ENCODE measurements around the gene TRAPPC12.
A peak's percentile ranks its signal among the peaks of the same experiment; 100 is the strongest.
"Not testable (repeated sequence)": the region's sequence is repeated elsewhere in the genome, so short reads cannot be mapped to it uniquely, and the experiment has no call there.

Gene TRAPPC12

GRCh38 chr2:3451169-3451568 is 71.7 kb downstream of the TRAPPC12 start:
- H4K8ac ChIP-seq (ENCODE audit: low read depth, low read length), result no peak overlapping the region
- no peak overlapping the region for H2BK120ac ChIP-seq (ENCODE audit: low read depth, low read length)
- H2AK5ac ChIP-seq (ENCODE audit: low read depth, low read length), result no peak overlapping the region
- H3K27ac ChIP-seq (replicated peaks; ENCODE audit: low read length), result no peak overlapping the region
- no peak for DNase-seq (ENCODE audit: low spot score)
- H3K9ac ChIP-seq (ENCODE audit: low read depth, low read length, poor library complexity), result no peak overlapping the region
- no CpG with 5 or more reads among the region's 4 CpGs for WGBS, 2 donors (ENCODE audit: extremely low coverage in 2 of 2, insufficient read length in 2 of 2, insufficient replicate concordance in 1 of 2)
- H3K79me1 ChIP-seq (ENCODE audit: low read depth, low read length), result no peaks in the 10 kb centered on the region
- H2BK15ac ChIP-seq (ENCODE audit: low read length), result no peak overlapping the region
- H3K18ac ChIP-seq (ENCODE audit: low read length), result no peak overlapping the region
- H3K27me3 ChIP-seq (ENCODE audit: control insufficient read depth in 3 of 3, insufficient read depth in 3 of 3, low read depth in 1 of 3, low read length in 3 of 3), result no peaks in the 10 kb centered on the region
- H3K4me1 ChIP-seq (ENCODE audit: control insufficient read depth in 2 of 2, insufficient read depth in 1 of 2, low read depth in 1 of 2, low read length in 2 of 2), result peaks cover 0 to 10% of the 10 kb centered on the region in 2 donors
- H3K4me3 ChIP-seq (ENCODE audit: low read length in 2 of 2), result no peak overlapping the region
- no peak overlapping the region for H2AFZ ChIP-seq (ENCODE audit: low read length)
- H3K4me2 ChIP-seq (ENCODE audit: insufficient read depth, low read length, poor library complexity, severe bottlenecking), result no peak overlapping the region
- no peak overlapping the region for H2BK5ac ChIP-seq (ENCODE audit: low read length)
- H3K9me3 ChIP-seq (replicated peaks in 1 of 2; ENCODE audit: control insufficient read depth in 2 of 2, insufficient read depth in 1 of 2, low read depth in 1 of 2, low read length in 2 of 2), result peaks cover 0 to 6% of the 10 kb centered on the region in 2 donors
- H2BK12ac ChIP-seq (ENCODE audit: low read length), result no peak overlapping the region
- no peak overlapping the region for H4K91ac ChIP-seq (ENCODE audit: low read depth, low read length, poor library complexity)
- no peak overlapping the region for H3K23ac ChIP-seq (ENCODE audit: low read depth, low read length, poor library complexity)
- H3K14ac ChIP-seq (ENCODE audit: low read length), result no peak overlapping the region
- peaks cover 12 to 73% of the 10 kb centered on the region in 2 donors for H3K36me3 ChIP-seq (replicated peaks in 1 of 2; ENCODE audit: control insufficient read depth in 2 of 2, insufficient read depth in 2 of 2, low read length in 2 of 2)
- no peak overlapping the region for H3K4ac ChIP-seq (ENCODE audit: low read length)

GRCh38 chr2:3451926-3452671 is 72.6 kb downstream of the TRAPPC12 start:
- Histone ChIP-seq H2BK5ac (ENCODE audit: low read length) (no peak overlapping the region), H3K4ac (ENCODE audit: low read length) (no peak overlapping the region), H3K18ac (ENCODE audit: low read length) (no peak overlapping the region), H2AFZ (ENCODE audit: low read length) (no peak overlapping the region), H3K9me3 (replicated peaks in 1 of 2; ENCODE audit: control insufficient read depth in 2 of 2, insufficient read depth in 1 of 2, low read depth in 1 of 2, low read length in 2 of 2) (peaks cover 0 to 4% of the 10 kb centered on the region in 2 donors), H3K27ac (replicated peaks; ENCODE audit: low read length) (no peak overlapping the region), H2BK120ac (ENCODE audit: low read depth, low read length) (no peak overlapping the region), H2BK15ac (ENCODE audit: low read length) (no peak overlapping the region), H3K27me3 (ENCODE audit: control insufficient read depth in 3 of 3, insufficient read depth in 3 of 3, low read depth in 1 of 3, low read length in 3 of 3) (no peaks in the 10 kb centered on the region), H3K4me2 (ENCODE audit: insufficient read depth, low read length, poor library complexity, severe bottlenecking) (no peak overlapping the region), H3K9ac (ENCODE audit: low read depth, low read length, poor library complexity) (peak overlapping the region; percentile 22), H3K4me3 (ENCODE audit: low read length in 2 of 2) (no peak overlapping the region), H3K36me3 (replicated peaks in 1 of 2; ENCODE audit: control insufficient read depth in 2 of 2, insufficient read depth in 2 of 2, low read length in 2 of 2) (peaks cover 9 to 73% of the 10 kb centered on the region in 2 donors), H3K4me1 (ENCODE audit: control insufficient read depth in 2 of 2, insufficient read depth in 1 of 2, low read depth in 1 of 2, low read length in 2 of 2) (peaks cover 0 to 10% of the 10 kb centered on the region in 2 donors), H4K91ac (ENCODE audit: low read depth, low read length, poor library complexity) (no peak overlapping the region), H2BK12ac (ENCODE audit: low read length) (no peak overlapping the region), H3K79me1 (ENCODE audit: low read depth, low read length) (no peaks in the 10 kb centered on the region), H4K8ac (ENCODE audit: low read depth, low read length) (no peak overlapping the region), H2AK5ac (ENCODE audit: low read depth, low read length) (no peak overlapping the region), H3K14ac (ENCODE audit: low read length) (peak overlapping the region; percentile 39), H3K23ac (ENCODE audit: low read depth, low read length, poor library complexity) (peak overlapping the region; percentile 6)
- no peak for DNase-seq (ENCODE audit: low spot score)
- WGBS, 2 donors (ENCODE audit: extremely low coverage in 2 of 2, insufficient read length in 2 of 2, insufficient replicate concordance in 1 of 2), result no CpG with 5 or more reads among the region's 17 CpGs

GRCh38 chr2:3453190-3453999 is 73.9 kb downstream of the TRAPPC12 start:
- Histone ChIP-seq H3K4me3 (ENCODE audit: low read length in 2 of 2) (peak overlapping the region in 1 of 2 donors; percentile 35), H3K27ac (replicated peaks; ENCODE audit: low read length) (no peak overlapping the region), H2BK15ac (ENCODE audit: low read length) (no peak overlapping the region), H2AFZ (ENCODE audit: low read length) (no peak overlapping the region), H3K4me1 (ENCODE audit: control insufficient read depth in 2 of 2, insufficient read depth in 1 of 2, low read depth in 1 of 2, low read length in 2 of 2) (peaks cover 0 to 10% of the 10 kb centered on the region in 2 donors), H4K91ac (ENCODE audit: low read depth, low read length, poor library complexity) (no peak overlapping the region), H3K18ac (ENCODE audit: low read length) (no peak overlapping the region), H3K9me3 (replicated peaks in 1 of 2; ENCODE audit: control insufficient read depth in 2 of 2, insufficient read depth in 1 of 2, low read depth in 1 of 2, low read length in 2 of 2) (peaks cover 0 to 6% of the 10 kb centered on the region in 2 donors), H3K4me2 (ENCODE audit: insufficient read depth, low read length, poor library complexity, severe bottlenecking) (no peak overlapping the region), H3K79me1 (ENCODE audit: low read depth, low read length) (no peaks in the 10 kb centered on the region), H3K9ac (ENCODE audit: low read depth, low read length, poor library complexity) (no peak overlapping the region), H2BK5ac (ENCODE audit: low read length) (no peak overlapping the region), H3K23ac (ENCODE audit: low read depth, low read length, poor library complexity) (no peak overlapping the region), H3K14ac (ENCODE audit: low read length) (peak overlapping the region; percentile 3), H2BK120ac (ENCODE audit: low read depth, low read length) (no peak overlapping the region), H4K8ac (ENCODE audit: low read depth, low read length) (no peak overlapping the region), H3K4ac (ENCODE audit: low read length) (no peak overlapping the region), H3K36me3 (replicated peaks in 1 of 2; ENCODE audit: control insufficient read depth in 2 of 2, insufficient read depth in 2 of 2, low read length in 2 of 2) (peaks cover 14 to 73% of the 10 kb centered on the region in 2 donors), H3K27me3 (ENCODE audit: control insufficient read depth in 3 of 3, insufficient read depth in 3 of 3, low read depth in 1 of 3, low read length in 3 of 3) (no peaks in the 10 kb centered on the region), H2BK12ac (ENCODE audit: low read length) (no peak overlapping the region), H2AK5ac (ENCODE audit: low read depth, low read length) (no peak overlapping the region)
- no CpG with 5 or more reads among the region's 20 CpGs for WGBS, 2 donors (ENCODE audit: extremely low coverage in 2 of 2, insufficient read length in 2 of 2, insufficient replicate concordance in 1 of 2)
- DNase-seq (ENCODE audit: low spot score), result no peak

- no CpG with 5 or more reads among the region's 6 CpGs for WGBS, 2 donors (ENCODE audit: extremely low coverage in 2 of 2, insufficient read length in 2 of 2, insufficient replicate concordance in 1 of 2)
- not testable (repeated sequence) for H3K14ac ChIP-seq (ENCODE audit: low read length); H2BK15ac ChIP-seq (ENCODE audit: low read length); H3K27ac ChIP-seq (replicated peaks; ENCODE audit: low read length); H4K91ac ChIP-seq (ENCODE audit: low read depth, low read length, poor library complexity); H3K4ac ChIP-seq (ENCODE audit: low read length); H3K9me3 ChIP-seq (replicated peaks in 1 of 2; ENCODE audit: control insufficient read depth in 2 of 2, insufficient read depth in 1 of 2, low read depth in 1 of 2, low read length in 2 of 2); H3K27me3 ChIP-seq (ENCODE audit: control insufficient read depth in 3 of 3, insufficient read depth in 3 of 3, low read depth in 1 of 3, low read length in 3 of 3); H2AK5ac ChIP-seq (ENCODE audit: low read depth, low read length); H3K79me1 ChIP-seq (ENCODE audit: low read depth, low read length); H3K23ac ChIP-seq (ENCODE audit: low read depth, low read length, poor library complexity); DNase-seq (ENCODE audit: low spot score); H3K4me2 ChIP-seq (ENCODE audit: insufficient read depth, low read length, poor library complexity, severe bottlenecking); H2BK12ac ChIP-seq (ENCODE audit: low read length); H4K8ac ChIP-seq (ENCODE audit: low read depth, low read length); H2BK120ac ChIP-seq (ENCODE audit: low read depth, low read length); H2BK5ac ChIP-seq (ENCODE audit: low read length); H2AFZ ChIP-seq (ENCODE audit: low read length); H3K18ac ChIP-seq (ENCODE audit: low read length); H3K9ac ChIP-seq (ENCODE audit: low read depth, low read length, poor library complexity); H3K4me1 ChIP-seq (ENCODE audit: control insufficient read depth in 2 of 2, insufficient read depth in 1 of 2, low read depth in 1 of 2, low read length in 2 of 2)
- Histone ChIP-seq H3K36me3 (replicated peaks in 1 of 2; ENCODE audit: control insufficient read depth in 2 of 2, insufficient read depth in 2 of 2, low read length in 2 of 2) (peaks cover 15 to 73% of the 10 kb centered on the region in 2 donors), H3K4me3 (ENCODE audit: low read length in 2 of 2) (peak overlapping the region in 1 of 2 donors; percentile 46)
Observed at GRCh38 chr2:3454005-3454404, 74.5 kb downstream of the TRAPPC12 start.

Data from neuronal stem cell (in vitro differentiated cells).